HL-60/S4 treated with retinoic acid at 250 ng/mL for 4 days and 3 days (cell line): ENCODE data around the gene PAXX.
"Not testable (repeated sequence)": the region's sequence is repeated elsewhere in the genome, so short reads cannot be mapped to it uniquely, and the experiment has no call there.

ENCODE experiments used
- in situ Hi-C: fragments of 300-500 bp; cut with MboI; formaldehyde crosslinking; loops from 2 replicates; pipeline ENCODE4 v1.7.0; 2022; ENCODE audit warnings: low sequenced_read_pairs

Gene PAXX

GRCh38 chr9:137000177-137000930 lies 8.1 kb downstream of the PAXX start:
- in situ Hi-C loops, result no loop called here

GRCh38 chr9:137001857-137002645 lies 9.8 kb downstream of the PAXX start:
- in situ Hi-C loops, result no loop called here

GRCh38 chr9:137002646-137003041 lies 10.4 kb downstream of the PAXX start:
- in situ Hi-C loops, result no loop called here

GRCh38 chr9:137004285-137004684 lies 12.1 kb downstream of the PAXX start:
- in situ Hi-C loops, result not testable (repeated sequence)

- in situ Hi-C loops, result no loop called here
Observed at GRCh38 chr9:137006116-137007003, 14.1 kb downstream of the PAXX start.

GRCh38 chr9:137007108-137007815 lies 15.0 kb downstream of the PAXX start:
- in situ Hi-C loops, result no loop called here

GRCh38 chr9:137007816-137008270 lies 15.6 kb downstream of the PAXX start:
- in situ Hi-C loops, result no loop called here

- in situ Hi-C loops, result no loop called here
Observed at GRCh38 chr9:137008312-137008711, 16.1 kb downstream of the PAXX start.

- in situ Hi-C loops, result no loop called here
Observed at GRCh38 chr9:137009217-137009616, 17.0 kb downstream of the PAXX start.

GRCh38 chr9:137009938-137010732 lies 17.9 kb downstream of the PAXX start:
- in situ Hi-C loops, result no loop called here

- in situ Hi-C loops, result no loop called here
Observed at GRCh38 chr9:137011156-137011555, 18.9 kb downstream of the PAXX start.

- in situ Hi-C loops, result no loop called here
Observed at GRCh38 chr9:137011907-137012675, 19.9 kb downstream of the PAXX start.

- in situ Hi-C loops, result no loop called here
Observed at GRCh38 chr9:137012694-137013570, 20.7 kb downstream of the PAXX start.

- in situ Hi-C loops, result no loop called here
Observed at GRCh38 chr9:137013571-137013940, 21.3 kb downstream of the PAXX start.

- in situ Hi-C loops, result no loop called here
Observed at GRCh38 chr9:137014166-137014565, 21.9 kb downstream of the PAXX start.

GRCh38 chr9:137014776-137015539 lies 22.7 kb downstream of the PAXX start:
- in situ Hi-C loops, result no loop called here

- in situ Hi-C loops, result no loop called here
Observed at GRCh38 chr9:137015540-137015930, 23.3 kb downstream of the PAXX start.
